Measurements from ENCODE around the gene MR1. TPM values are rescaled to one million over a fixed set of nuclear protein-coding genes. Genes with fewer than 3 reads are reported as not detected.
A peak's percentile ranks its signal among the peaks of the same experiment; 100 is the strongest.

Gene MR1
- total and polyA plus RNA-seq, 9 of the 15 experiments (the other 6 are each of a cell fraction or from before 2014, with no cell fraction given): 9.7 to 21.7 (median 15.6) TPM

GRCh38 chr1:181011301-181012202 is 22.2 kb upstream of the MR1 start:
- peaks cover 0 to 8% of the 10 kb centered on the region in 2 experiments; a peak in 1 of 5 replicates for H3K4me1 ChIP-seq (replicated peaks in 1 of 2; ENCODE audit: control insufficient read depth in 2 of 2, insufficient read depth in 2 of 2, low read length in 2 of 2)
- no peak overlapping the region for H2AFZ ChIP-seq (ENCODE audit: low read depth, low read length)
- no peaks in the 10 kb centered on the region for H3K27me3 ChIP-seq (ENCODE audit: control insufficient read depth in 2 of 2, insufficient read depth in 2 of 2, low read length in 2 of 2)
- H4K20me1 ChIP-seq (replicated peaks; ENCODE audit: control insufficient read depth, insufficient read depth, low read length): peaks cover 24% of the 10 kb centered on the region
- BruUV-seq (replicated peaks): no TSS peak
- 17% methylated on average over 3 of the region's 3 CpGs for WGBS (ENCODE audit: insufficient coverage, low coverage, missing lambda C conversion rate)
- in situ Hi-C loops (cut with MboI) (no loop called here), intact Hi-C loops (cut with micrococcal nuclease) (no loop called here)
- POLR2A ChIA-PET: interaction anchor here (0.7 to 3.2 kb wide), 7 partner anchors 9 to 167 kb away, joined by 3 to 12 read pairs (median 4); partner anchors contain the start of gene STX6
- TF ChIP-seq ZNF124 (CRISPR knock-in tag; IDR thresholded peaks at IDR 0.05) (no peak), ELF2 (CRISPR knock-in tag; IDR thresholded peaks at IDR 0.05) (0 out of 2 replicates have a peak, but pooled peaks have one; percentile 11), ZNF263 (CRISPR knock-in tag; IDR thresholded peaks at IDR 0.05; ENCODE audit: borderline replicate concordance) (peak; percentile 97)
- H3K79me2 ChIP-seq (ENCODE audit: control insufficient read depth, insufficient read depth, low read length): peaks cover 87% of the 10 kb centered on the region
- no peak for FAIRE-seq
- H3K4me3 ChIP-seq: no peak overlapping the region
- H3K9ac ChIP-seq (ENCODE audit: insufficient read depth in 1 of 2, low read depth in 2 of 2, low read length in 2 of 2): no peak overlapping the region
- ATAC-seq: peak; percentile 47
- no peaks in the 10 kb centered on the region for H3K9me3 ChIP-seq (replicated peaks; ENCODE audit: control insufficient read depth, insufficient read depth, low read depth, low read length)
- DNase-seq (ENCODE audit: extremely low read depth in 1 of 4, low spot score in 3 of 4): no peak
- no peak overlapping the region for H3K4me2 ChIP-seq (ENCODE audit: insufficient read depth, low read length)
- H3K27ac ChIP-seq (ENCODE audit: extremely low read depth, low read depth, low read length): no peak overlapping the region
- CTCF ChIA-PET (ENCODE audit: low intra/inter-chr PET ratio): no interaction called here
- H3K36me3 ChIP-seq (ENCODE audit: control insufficient read depth, insufficient read depth, low read length): peaks cover 5% of the 10 kb centered on the region; the same call in 1 of the 3 replicates
- no peaks in the 10 kb centered on the region for H3K9me1 ChIP-seq (ENCODE audit: control insufficient read depth, insufficient read depth, low read length)

GRCh38 chr1:181012203-181012745 is 21.5 kb upstream of the MR1 start:
- Histone ChIP-seq H3K27me3 (ENCODE audit: control insufficient read depth in 2 of 2, insufficient read depth in 2 of 2, low read length in 2 of 2) (no peaks in the 10 kb centered on the region), H3K36me3 (ENCODE audit: control insufficient read depth, insufficient read depth, low read length) (peaks cover 5% of the 10 kb centered on the region; the same call in 1 of the 3 replicates), H3K4me3 (no peak overlapping the region), H3K9me1 (ENCODE audit: control insufficient read depth, insufficient read depth, low read length) (no peaks in the 10 kb centered on the region), H3K9me3 (replicated peaks; ENCODE audit: control insufficient read depth, insufficient read depth, low read depth, low read length) (no peaks in the 10 kb centered on the region), H3K27ac (ENCODE audit: extremely low read depth, low read depth, low read length) (no peak overlapping the region), H4K20me1 (replicated peaks; ENCODE audit: control insufficient read depth, insufficient read depth, low read length) (peaks cover 24% of the 10 kb centered on the region), H3K9ac (ENCODE audit: insufficient read depth in 1 of 2, low read depth in 2 of 2, low read length in 2 of 2) (no peak overlapping the region), H2AFZ (ENCODE audit: low read depth, low read length) (no peak overlapping the region), H3K79me2 (ENCODE audit: control insufficient read depth, insufficient read depth, low read length) (peaks cover 85% of the 10 kb centered on the region), H3K4me1 (replicated peaks in 1 of 2; ENCODE audit: control insufficient read depth in 2 of 2, insufficient read depth in 2 of 2, low read length in 2 of 2) (peaks cover 3 to 8% of the 10 kb centered on the region in 2 experiments; a peak in 1 of 5 replicates), H3K4me2 (ENCODE audit: insufficient read depth, low read length) (no peak overlapping the region)
- 69% methylated on average over 4 of the region's 4 CpGs for WGBS (ENCODE audit: insufficient coverage, low coverage, missing lambda C conversion rate)
- ATAC-seq (no peak), DNase-seq (ENCODE audit: extremely low read depth in 1 of 4, low spot score in 3 of 4) (no peak), FAIRE-seq (no peak)
- BruUV-seq (replicated peaks): no TSS peak
- ChIA-PET CTCF (ENCODE audit: low intra/inter-chr PET ratio) (no interaction called here), POLR2A (interaction anchor here (1.1 to 3.2 kb wide), 6 partner anchors 9 to 130 kb away, joined by 3 to 12 read pairs (median 4); partner anchors contain the start of gene STX6)
- TF ChIP-seq ZBTB34 (CRISPR knock-in tag; IDR thresholded peaks at IDR 0.05) (no peak), POLR2B (IDR thresholded peaks at IDR 0.05; ENCODE audit: low read depth, partially characterized antibody) (no peak), EWSR1 (IDR thresholded peaks at IDR 0.05; ENCODE audit: borderline replicate concordance, low read depth, partially characterized antibody) (no peak), POLR2G (IDR thresholded peaks at IDR 0.05; ENCODE audit: low read depth, low read length) (no peak), GABPA (tag; conservative IDR thresholded peaks at IDR 0.05; ENCODE audit: low read depth) (no peak), HMG20A (CRISPR knock-in tag; conservative IDR thresholded peaks at IDR 0.05) (no peak), CHD2 (IDR thresholded peaks at IDR 0.05; ENCODE audit: low read depth, low read length) (no peak), SMAD3 (CRISPR knock-in tag; conservative IDR thresholded peaks at IDR 0.05) (no peak), JUNB (CRISPR knock-in tag; conservative IDR thresholded peaks at IDR 0.05) (no peak)
- intact Hi-C loops (cut with micrococcal nuclease): no loop called here
- in situ Hi-C loops (cut with MboI): no loop called here
